ENCODE results near the gene ATP6V0E1. TPM values are rescaled to one million over a fixed set of nuclear protein-coding genes. Genes with fewer than 3 reads are reported as not detected.

ATP6V0E1 gene
- total and polyA plus RNA-seq, 5 donors: 200 to 350 (median 221) TPM

- intact Hi-C loops (cut with DNase I): loop anchor here in 1 of 4 donors (10.0 kb wide), 1 partner anchor 310 kb away; no protein-coding TSS in a partner anchor
- Histone ChIP-seq H3K4me3 (ENCODE audit: low read length) (no peak overlapping the region), H3K27me3 (ENCODE audit: control insufficient read depth, insufficient read depth) (no peaks in the 10 kb centered on the region), H3K4me1 (ENCODE audit: control insufficient read depth, insufficient read depth, low read length) (no peaks in the 10 kb centered on the region), H3K9me3 (ENCODE audit: control insufficient read depth, low read length) (no peaks in the 10 kb centered on the region), H3K27ac (ENCODE audit: low read length) (no peak overlapping the region)
- 88% methylated on average over 11 of the region's 11 CpGs for WGBS
- ATAC-seq (no peak), DNase-seq (no peak)
Observed at GRCh38 chr5:172975289-172975688, 8.3 kb upstream of the ATP6V0E1 start.

GRCh38 chr5:172979778-172980177 lies 3.8 kb upstream of the ATP6V0E1 start:
- DNase-seq (no peak), ATAC-seq (no peak)
- Histone ChIP-seq H3K27ac (ENCODE audit: low read length) (no peak overlapping the region), H3K9me3 (ENCODE audit: control insufficient read depth, low read length) (no peaks in the 10 kb centered on the region), H3K4me3 (ENCODE audit: low read length) (no peak overlapping the region), H3K4me1 (ENCODE audit: control insufficient read depth, insufficient read depth, low read length) (peaks cover 2% of the 10 kb centered on the region), H3K27me3 (ENCODE audit: control insufficient read depth, insufficient read depth) (no peaks in the 10 kb centered on the region)
- WGBS: 87% methylated on average over 4 of the region's 4 CpGs
- intact Hi-C loops (cut with DNase I): loop anchor here in 2 of 4 donors (10.0 kb wide), 3 partner anchors 75 to 305 kb away; partner anchors contain the start of gene CREBRF (in 1 of the 2)

- Histone ChIP-seq H3K27ac (ENCODE audit: low read length) (no peak overlapping the region), H3K4me3 (ENCODE audit: low read length) (no peak overlapping the region), H3K4me1 (ENCODE audit: control insufficient read depth, insufficient read depth, low read length) (peaks cover 2% of the 10 kb centered on the region), H3K27me3 (ENCODE audit: control insufficient read depth, insufficient read depth) (no peaks in the 10 kb centered on the region), H3K9me3 (ENCODE audit: control insufficient read depth, low read length) (no peaks in the 10 kb centered on the region)
- intact Hi-C loops (cut with DNase I): loop anchor here in 2 of 4 donors (10.0 kb wide), 3 partner anchors 73 to 303 kb away; partner anchors contain the start of gene CREBRF (in 1 of the 2)
- DNase-seq: no peak
- no peak for ATAC-seq
- 89% methylated on average over 7 of the region's 7 CpGs for WGBS
Observed at GRCh38 chr5:172981931-172982330, 1.6 kb upstream of the ATP6V0E1 start.

GRCh38 chr5:172984244-172984953 lies 828 bp downstream of the ATP6V0E1 start:
- Histone ChIP-seq H3K4me1 (ENCODE audit: control insufficient read depth, insufficient read depth, low read length) (peaks cover 2% of the 10 kb centered on the region), H3K9me3 (ENCODE audit: control insufficient read depth, low read length) (no peaks in the 10 kb centered on the region), H3K4me3 (ENCODE audit: low read length) (peak overlapping the region; percentile 95), H3K27me3 (ENCODE audit: control insufficient read depth, insufficient read depth) (no peaks in the 10 kb centered on the region), H3K27ac (ENCODE audit: low read length) (peak overlapping the region; percentile 98)
- intact Hi-C loops (cut with DNase I): loop anchor here in 2 of 4 donors (10.0 kb wide), 3 partner anchors 70 to 300 kb away; partner anchors contain the start of gene CREBRF (in 1 of the 2)
- under 1% methylated on average over 15 of the region's 15 CpGs for WGBS
- DNase-seq (peak; percentile 71 to 86 (median 75)), ATAC-seq (peak; percentile 61 to 77)

DNA sequence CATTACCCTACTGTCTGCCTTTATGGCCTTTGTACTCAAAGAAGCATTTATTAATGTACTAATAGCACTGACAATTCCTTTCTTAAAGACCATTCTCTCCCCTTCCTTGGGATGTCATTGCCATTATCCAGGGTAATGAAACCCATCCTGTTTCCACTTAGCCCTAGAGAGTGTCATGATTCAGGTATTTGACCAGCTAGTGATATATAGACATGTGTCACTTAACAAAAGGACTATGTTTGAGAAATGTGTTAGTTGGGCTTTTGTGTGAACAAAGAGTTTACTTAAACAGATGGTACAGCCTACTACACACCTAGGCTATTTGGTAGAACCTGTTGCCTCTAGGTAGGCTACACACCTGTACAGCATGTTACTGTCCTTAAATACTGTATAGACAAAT lies 2.0 kb downstream of the ATP6V0E1 start:
- intact Hi-C loops (cut with DNase I): loop anchor here in 2 of 4 donors (10.0 kb wide), 3 partner anchors 69 to 299 kb away; partner anchors contain the start of gene CREBRF (in 1 of the 2)
- H3K27ac ChIP-seq (ENCODE audit: low read length): no peak overlapping the region
- no peak for DNase-seq

GRCh38 chr5:172988276-172988675 lies 4.7 kb downstream of the ATP6V0E1 start:
- no peaks in the 10 kb centered on the region for H3K27me3 ChIP-seq (ENCODE audit: control insufficient read depth, insufficient read depth)
- no peak overlapping the region for H3K4me3 ChIP-seq (ENCODE audit: low read length)
- DNase-seq (no peak), ATAC-seq (no peak)
- intact Hi-C loops (cut with DNase I): loop anchor here in 2 of 4 donors (10.0 kb wide), 3 partner anchors 67 to 297 kb away; partner anchors contain the start of gene CREBRF (in 1 of the 2)
- 63% methylated on average over 3 of the region's 3 CpGs for WGBS
- no peaks in the 10 kb centered on the region for H3K4me1 ChIP-seq (ENCODE audit: control insufficient read depth, insufficient read depth, low read length)
- no peaks in the 10 kb centered on the region for H3K9me3 ChIP-seq (ENCODE audit: control insufficient read depth, low read length)
- H3K27ac ChIP-seq (ENCODE audit: low read length): no peak overlapping the region

More for the DNA sequence above, 2.0 kb downstream of the ATP6V0E1 start:
- Histone ChIP-seq H3K4me1 (ENCODE audit: control insufficient read depth, insufficient read depth, low read length) (peaks cover 2% of the 10 kb centered on the region), H3K9me3 (ENCODE audit: control insufficient read depth, low read length) (no peaks in the 10 kb centered on the region), H3K27me3 (ENCODE audit: control insufficient read depth, insufficient read depth) (no peaks in the 10 kb centered on the region), H3K4me3 (ENCODE audit: low read length) (peak overlapping the region; percentile 9)
- no peak for ATAC-seq

DNA sequence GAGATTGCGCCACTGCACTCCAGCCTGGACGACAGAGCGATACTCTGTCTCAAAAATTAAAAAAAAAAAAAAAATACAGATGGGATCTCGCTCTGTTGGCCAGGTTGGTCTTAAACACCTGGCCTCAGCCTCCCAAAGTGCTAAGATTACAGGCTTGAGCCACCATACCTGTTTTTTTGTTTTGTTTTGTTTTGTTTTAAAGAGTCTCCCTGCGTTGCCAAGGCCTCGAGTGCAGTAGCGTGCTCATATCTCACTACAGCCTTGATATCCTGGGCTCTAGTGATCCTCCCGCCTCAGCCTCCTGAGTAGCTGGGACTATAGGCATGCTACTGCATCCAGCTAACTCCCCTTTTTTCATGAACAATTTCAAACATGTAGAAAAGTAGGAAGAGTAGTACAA lies 7.2 kb downstream of the ATP6V0E1 start:
- no peak for DNase-seq
- intact Hi-C loops (cut with DNase I): no loop called here
- peaks cover 2% of the 10 kb centered on the region for H3K4me1 ChIP-seq (ENCODE audit: control insufficient read depth, insufficient read depth, low read length)
- H3K27ac ChIP-seq (ENCODE audit: low read length): no peak overlapping the region
- WGBS: 96% methylated on average over 8 of the region's 8 CpGs
- H3K4me3 ChIP-seq (ENCODE audit: low read length): no peak overlapping the region
- no peaks in the 10 kb centered on the region for H3K27me3 ChIP-seq (ENCODE audit: control insufficient read depth, insufficient read depth)
- H3K9me3 ChIP-seq (ENCODE audit: control insufficient read depth, low read length): no peaks in the 10 kb centered on the region
- ATAC-seq: no peak

GRCh38 chr5:172994405-172994804 lies 10.8 kb downstream of the ATP6V0E1 start:
- Histone ChIP-seq H3K4me1 (ENCODE audit: control insufficient read depth, insufficient read depth, low read length) (peaks cover 2% of the 10 kb centered on the region), H3K9me3 (ENCODE audit: control insufficient read depth, low read length) (no peaks in the 10 kb centered on the region), H3K4me3 (ENCODE audit: low read length) (no peak overlapping the region), H3K27ac (ENCODE audit: low read length) (no peak overlapping the region), H3K27me3 (ENCODE audit: control insufficient read depth, insufficient read depth) (no peaks in the 10 kb centered on the region)
- no peak for ATAC-seq
- DNase-seq: no peak
- 96% methylated on average over 2 of the region's 2 CpGs for WGBS
- intact Hi-C loops (cut with DNase I): no loop called here

GRCh38 chr5:172999372-172999973 lies 15.9 kb downstream of the ATP6V0E1 start:
- H3K27ac ChIP-seq (ENCODE audit: low read length): no peak overlapping the region
- H3K4me1 ChIP-seq (ENCODE audit: control insufficient read depth, insufficient read depth, low read length): peaks cover 18% of the 10 kb centered on the region
- ATAC-seq: peak in 1 of 2 donors; percentile 37

GRCh38 chr5:172999974-173000373 lies 16.4 kb downstream of the ATP6V0E1 start:
- ATAC-seq (no peak), DNase-seq (no peak)
- Histone ChIP-seq H3K27me3 (ENCODE audit: control insufficient read depth, insufficient read depth) (no peaks in the 10 kb centered on the region), H3K9me3 (ENCODE audit: control insufficient read depth, low read length) (no peaks in the 10 kb centered on the region), H3K4me1 (ENCODE audit: control insufficient read depth, insufficient read depth, low read length) (peaks cover 18% of the 10 kb centered on the region), H3K4me3 (ENCODE audit: low read length) (no peak overlapping the region), H3K27ac (ENCODE audit: low read length) (no peak overlapping the region)
- intact Hi-C loops (cut with DNase I): loop anchor here in 1 of 4 donors (10.0 kb wide), 1 partner anchor 155 kb away; no protein-coding TSS in a partner anchor
- 26% methylated on average over 1 of the region's 1 CpG for WGBS

More at GRCh38 chr5:172999372-172999973, 15.9 kb downstream of the ATP6V0E1 start:
- Histone ChIP-seq H3K9me3 (ENCODE audit: control insufficient read depth, low read length) (no peaks in the 10 kb centered on the region), H3K27me3 (ENCODE audit: control insufficient read depth, insufficient read depth) (no peaks in the 10 kb centered on the region), H3K4me3 (ENCODE audit: low read length) (no peak overlapping the region)
- 88% methylated on average over 3 of the region's 3 CpGs for WGBS
- intact Hi-C loops (cut with DNase I): no loop called here
- DNase-seq: no peak

Data from right cardiac atrium (tissue), 5 donors.